Liver (tissue), 3 donors: ENCODE data around the gene MYOM1.

Experiments used
- ATF3 ChIP-seq: IDR thresholded peaks from 2 replicates; pipeline ENCODE4 v1.6.1; 2016; ENCODE audit warnings: antibody characterized with exemption
- CTCF ChIP-seq: fragments of 150-350 bp; IDR thresholded peaks from 2 replicates; pipeline ENCODE4 v1.5.1; 2017; ENCODE audit warnings: improper control_type of control experiment, low read depth, low read length; ENCODE audit not compliant: missing input control
- FOXA2 ChIP-seq: IDR thresholded peaks from 2 replicates; pipeline ENCODE4 v1.6.1; 2016; ENCODE audit warnings: antibody characterized with exemption
- RAD21 ChIP-seq, 2 donors: IDR thresholded peaks; 2 replicates each; pipeline ENCODE4 v1.6.1; 2016; ENCODE audit warnings: antibody characterized with exemption in 2 of 2, mild to moderate bottlenecking in 2 of 2
- REST ChIP-seq: IDR thresholded peaks from 2 replicates; pipeline ENCODE4 v1.6.1; 2016; ENCODE audit warnings: antibody characterized with exemption, mild to moderate bottlenecking
- TAF1 ChIP-seq: conservative IDR thresholded peaks from 2 replicates; pipeline ENCODE4 v1.6.1; 2016; ENCODE audit warnings: antibody characterized with exemption, mild to moderate bottlenecking
- YY1 ChIP-seq: IDR thresholded peaks from 2 replicates; pipeline ENCODE4 v1.6.1; 2016; ENCODE audit warnings: antibody characterized with exemption, mild to moderate bottlenecking
- TF ChIP-seq, protein P1 (sequence below): IDR thresholded peaks from 2 replicates; pipeline ENCODE4 v1.6.1; 2016; ENCODE audit warnings: antibody characterized with exemption
- donor health status: healthy.
- donor health status: healthy.

- TF ChIP-seq CTCF (no peak), FOXA2 (no peak), REST (no peak), TAF1 (no peak), YY1 (no peak), ATF3 (no peak), RAD21 (IDR thresholded peaks at IDR 0.05) (no peak)
- TF ChIP-seq, protein P1, sequence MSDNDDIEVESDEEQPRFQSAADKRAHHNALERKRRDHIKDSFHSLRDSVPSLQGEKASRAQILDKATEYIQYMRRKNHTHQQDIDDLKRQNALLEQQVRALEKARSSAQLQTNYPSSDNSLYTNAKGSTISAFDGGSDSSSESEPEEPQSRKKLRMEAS = no peak
These were observed 29.2 kb downstream of the MYOM1 start for GRCh38 chr18:3190610-3191009.
